Effector memory CD4-positive, alpha-beta T cell (primary cell): ENCODE data around the gene CACTIN.

Experiments
- DNase-seq, 3 donors: peaks; one replicate each; pipeline ENCODE4 v3.0.0-alpha.2; 2020
- H3K27ac ChIP-seq: 2 replicates; pipeline ENCODE4 v1.7.0; 2013; ENCODE audit warnings: mild to moderate bottlenecking, low read length, moderate library complexity; ENCODE audit not compliant: insufficient read depth, poor library complexity, severe bottlenecking
- H3K27me3 ChIP-seq: replicated peaks from 2 replicates; pipeline ENCODE4 v1.7.0; 2013; ENCODE audit warnings: mild to moderate bottlenecking, low read length; ENCODE audit not compliant: insufficient read depth, control insufficient read depth, poor library complexity, severe bottlenecking
- H3K36me3 ChIP-seq: 2 replicates; pipeline ENCODE4 v1.7.0; 2013; ENCODE audit warnings: mild to moderate bottlenecking, low read length, moderate library complexity; ENCODE audit not compliant: control insufficient read depth, insufficient read depth
- H3K4me1 ChIP-seq: 2 replicates; pipeline ENCODE4 v1.7.0; 2013; ENCODE audit warnings: low read length, mild to moderate bottlenecking; ENCODE audit not compliant: control insufficient read depth, insufficient read depth, poor library complexity, severe bottlenecking
- H3K4me3 ChIP-seq: 2 replicates; pipeline ENCODE4 v1.7.0; 2013; ENCODE audit warnings: low read length, low read depth, mild to moderate bottlenecking; ENCODE audit not compliant: insufficient read depth, poor library complexity, severe bottlenecking
- H3K9me3 ChIP-seq: 2 replicates; pipeline ENCODE4 v1.7.0; 2013; ENCODE audit warnings: mild to moderate bottlenecking, low read length, moderate library complexity; ENCODE audit not compliant: control insufficient read depth

The CACTIN gene

GRCh38 chr19:3661284-3662238 is 35.0 kb upstream of the CACTIN start:
- H3K27ac ChIP-seq = no peak overlapping the region
- no peak for DNase-seq
- H3K9me3 ChIP-seq = no peaks in the 10 kb centered on the region
- H3K27me3 ChIP-seq = no peaks in the 10 kb centered on the region
- peaks cover 6% of the 10 kb centered on the region for H3K4me1 ChIP-seq
- H3K4me3 ChIP-seq = no peak overlapping the region
- H3K36me3 ChIP-seq = peaks cover 40% of the 10 kb centered on the region

DNA sequence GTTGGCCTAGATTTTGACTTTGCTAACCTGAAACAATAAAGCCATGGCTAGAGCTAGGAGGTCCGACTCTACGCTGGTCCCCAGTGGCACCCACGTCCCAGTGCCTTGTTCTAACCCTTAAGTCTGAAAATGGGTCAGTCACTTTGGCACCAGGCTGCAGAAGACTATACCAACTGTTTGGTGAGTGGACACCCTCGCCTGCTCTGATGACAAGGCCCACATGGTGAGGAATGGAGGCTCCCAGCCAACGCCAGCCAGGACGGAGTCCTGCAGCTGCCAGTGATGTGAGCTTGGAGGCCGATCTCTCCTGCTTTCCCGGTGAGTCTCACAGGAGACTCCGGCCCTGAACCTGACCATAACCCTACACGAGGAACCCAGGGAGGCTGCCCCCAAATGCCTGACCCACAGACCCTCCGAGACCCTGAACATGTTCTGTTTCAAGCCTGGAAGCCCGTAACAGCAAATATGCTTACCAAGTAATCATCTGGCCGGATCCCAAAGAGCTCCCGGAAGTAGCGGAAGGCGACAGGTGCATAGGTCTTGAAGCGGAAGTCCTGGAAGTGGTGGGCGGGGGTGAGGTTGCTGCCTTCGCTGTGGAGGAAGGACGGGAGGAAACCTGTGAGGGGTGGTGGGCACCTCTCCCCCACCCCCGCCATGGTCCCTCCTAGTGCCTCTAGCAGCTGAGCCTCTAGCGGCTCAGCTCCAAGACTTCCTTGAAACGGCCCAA is 34.1 kb upstream of the CACTIN start:
- H3K4me1 ChIP-seq = peaks cover 1% of the 10 kb centered on the region
- H3K9me3 ChIP-seq = no peaks in the 10 kb centered on the region
- no peak overlapping the region for H3K27ac ChIP-seq
- peaks cover 46% of the 10 kb centered on the region for H3K36me3 ChIP-seq
- H3K27me3 ChIP-seq = no peaks in the 10 kb centered on the region
- H3K4me3 ChIP-seq = no peak overlapping the region
- DNase-seq = no peak

- no peak for DNase-seq
- Histone ChIP-seq H3K36me3 (peaks cover 46% of the 10 kb centered on the region), H3K4me3 (no peak overlapping the region), H3K4me1 (no peaks in the 10 kb centered on the region), H3K27me3 (no peaks in the 10 kb centered on the region), H3K9me3 (no peaks in the 10 kb centered on the region), H3K27ac (no peak overlapping the region)
Observed at GRCh38 chr19:3659746-3660112, 33.1 kb upstream of the CACTIN start.

DNA sequence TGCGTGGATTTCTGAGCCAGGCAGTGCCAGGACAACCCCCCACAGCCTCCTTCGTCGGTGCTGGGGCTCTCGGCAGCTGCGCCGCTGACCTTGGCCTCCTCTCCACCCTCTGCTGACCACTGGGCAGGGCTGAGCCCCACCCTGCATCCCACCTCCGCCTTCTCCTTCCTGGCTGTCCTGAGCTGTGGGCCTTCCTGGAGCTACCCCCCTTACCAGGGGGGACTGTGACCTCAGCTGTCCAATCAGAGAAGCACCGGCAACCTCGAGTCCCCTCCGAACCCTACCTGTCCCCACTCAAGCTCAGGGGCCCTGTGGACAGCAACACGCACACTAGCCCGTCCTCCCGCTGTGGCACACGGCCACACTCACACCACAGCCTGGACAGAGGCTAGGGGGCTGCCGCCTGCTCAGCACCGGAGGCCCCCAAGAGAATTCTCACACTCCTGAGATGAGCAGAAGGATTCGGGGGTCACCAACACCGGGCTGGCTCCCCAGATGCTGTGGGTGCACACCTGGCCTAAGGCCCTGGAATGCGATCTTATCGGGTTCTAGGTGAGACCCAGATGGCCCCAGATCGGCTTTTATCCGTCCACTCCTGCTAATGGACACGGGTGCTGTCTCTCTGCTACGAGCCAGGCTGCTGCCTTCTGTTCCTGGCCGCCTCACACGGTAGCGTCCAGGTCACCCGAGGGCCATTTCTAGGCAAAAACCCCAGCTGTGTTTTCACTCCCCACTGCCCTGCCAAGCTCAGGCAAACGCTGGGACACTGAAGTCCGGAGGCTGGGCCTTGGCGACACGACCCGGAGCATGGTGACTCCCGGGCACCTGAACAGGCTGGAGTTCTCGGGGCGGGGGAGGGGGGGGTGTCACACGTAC is 32.5 kb upstream of the CACTIN start:
- no peak overlapping the region for H3K4me3 ChIP-seq
- H3K27ac ChIP-seq = no peak overlapping the region
- H3K27me3 ChIP-seq = no peaks in the 10 kb centered on the region
- no peaks in the 10 kb centered on the region for H3K4me1 ChIP-seq
- no peak for DNase-seq
- H3K36me3 ChIP-seq = peaks cover 41% of the 10 kb centered on the region
- no peaks in the 10 kb centered on the region for H3K9me3 ChIP-seq

GRCh38 chr19:3658004-3658869 is 31.6 kb upstream of the CACTIN start:
- DNase-seq = no peak
- Histone ChIP-seq H3K27ac (no peak overlapping the region), H3K36me3 (peaks cover 35% of the 10 kb centered on the region), H3K9me3 (no peaks in the 10 kb centered on the region), H3K4me3 (no peak overlapping the region), H3K27me3 (no peaks in the 10 kb centered on the region), H3K4me1 (no peaks in the 10 kb centered on the region)

- no peak for DNase-seq
- Histone ChIP-seq H3K27ac (no peak overlapping the region), H3K27me3 (no peaks in the 10 kb centered on the region), H3K4me3 (no peak overlapping the region), H3K9me3 (no peaks in the 10 kb centered on the region), H3K4me1 (no peaks in the 10 kb centered on the region), H3K36me3 (peaks cover 40% of the 10 kb centered on the region)
Observed at GRCh38 chr19:3657395-3657769, 30.8 kb upstream of the CACTIN start.

GRCh38 chr19:3656747-3657394 is 30.3 kb upstream of the CACTIN start:
- Histone ChIP-seq H3K4me3 (no peak overlapping the region), H3K9me3 (no peaks in the 10 kb centered on the region), H3K36me3 (peaks cover 45% of the 10 kb centered on the region), H3K27me3 (no peaks in the 10 kb centered on the region), H3K4me1 (no peaks in the 10 kb centered on the region), H3K27ac (no peak overlapping the region)
- DNase-seq = no peak

DNA sequence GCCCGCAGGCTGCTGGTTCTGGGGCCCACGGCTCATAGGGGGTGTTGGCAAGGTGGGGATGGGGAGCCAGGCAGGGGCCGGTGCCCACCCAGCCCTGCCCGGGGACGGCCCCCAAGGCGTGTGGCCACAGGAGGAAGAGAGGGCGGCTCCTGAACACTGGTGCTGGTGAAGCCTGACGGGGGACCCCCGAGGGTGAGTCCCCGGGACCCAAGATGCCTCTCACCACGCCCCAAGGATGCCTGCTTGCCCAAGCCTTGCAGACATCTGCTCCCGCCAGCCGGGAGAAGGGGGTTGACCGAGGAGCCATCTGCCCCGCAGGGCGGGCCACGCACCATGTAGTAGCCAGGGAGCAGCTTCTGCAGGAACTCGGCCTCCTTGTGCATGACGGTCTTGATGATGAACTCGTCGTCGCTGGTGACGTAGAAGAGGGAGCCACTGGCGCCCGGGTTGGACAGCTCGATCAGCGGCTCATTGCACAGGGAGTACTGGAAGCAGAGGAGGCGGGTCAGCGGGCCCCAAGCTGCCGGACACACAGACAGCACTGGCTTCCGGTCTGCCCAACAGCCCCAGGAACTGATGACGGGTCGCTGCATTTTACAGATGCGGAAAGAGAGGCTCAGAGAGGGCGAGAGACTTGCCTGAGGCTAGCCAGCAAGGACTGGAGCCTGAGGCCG is 29.6 kb upstream of the CACTIN start:
- Histone ChIP-seq H3K27ac (no peak overlapping the region), H3K4me1 (no peaks in the 10 kb centered on the region), H3K36me3 (peaks cover 51% of the 10 kb centered on the region), H3K9me3 (no peaks in the 10 kb centered on the region), H3K4me3 (no peak overlapping the region), H3K27me3 (no peaks in the 10 kb centered on the region)
- DNase-seq = no peak
